WTC11 (cell line): ENCODE results near the gene STK11. TPM values are rescaled to one million over a fixed set of nuclear protein-coding genes. Genes with fewer than 3 reads are reported as not detected.

Experiments used
- ATAC-seq: fragments of 200-7000 bp; cut with Tn5 transposase; 2 replicates; pipeline ENCODE4 v1.10.0; 2021; ENCODE audit warnings: mild to moderate bottlenecking, moderate library complexity
- CTCF ChIA-PET: fragments of 300-600 bp; sonication (Branson Sonifier 250); formaldehyde crosslinking; loops from one replicate; lab custom pipeline; 2021; ENCODE audit warnings: antibody characterized with exemption; lab: Charles Lee
- POLR2A ChIA-PET: fragments of 350-600 bp; sonication (Branson Sonifier 250); formaldehyde crosslinking; loops from one replicate; lab custom pipeline; 2021; ENCODE audit warnings: antibody characterized with exemption; lab: Charles Lee
- DNase-seq: peaks from one replicate; pipeline ENCODE4 v3.0.0; 2021; ENCODE audit warnings: low spot score
- H3K27ac Mint-ChIP-seq: 2 replicates; pipeline ENCODE4 v1.8.0; 2021; ENCODE audit warnings: mixed read lengths
- H3K27me3 Mint-ChIP-seq: 2 replicates; pipeline ENCODE4 v1.8.0; 2021; ENCODE audit warnings: low read depth, mild to moderate bottlenecking, moderate library complexity, mixed read lengths
- H3K36me3 Mint-ChIP-seq: 2 replicates; pipeline ENCODE4 v1.8.0; 2021; ENCODE audit warnings: mixed read lengths
- H3K4me1 Mint-ChIP-seq: 2 replicates; pipeline ENCODE4 v1.8.0; 2022; ENCODE audit warnings: mixed read lengths
- H3K4me3 Mint-ChIP-seq: 2 replicates; pipeline ENCODE4 v1.8.0; 2021; ENCODE audit warnings: mild to moderate bottlenecking, moderate library complexity, mixed read lengths
- H3K9me3 Mint-ChIP-seq: 2 replicates; pipeline ENCODE4 v1.8.0; 2021; ENCODE audit warnings: mixed read lengths
- AFF4 ChIP-seq: sonication (generic); formaldehyde crosslinking; IDR thresholded peaks from 2 replicates; pipeline ENCODE4 v1.8.1; 2023; ENCODE audit warnings: mild to moderate bottlenecking, missing genetic modification reagents, borderline replicate concordance
- CTCF ChIP-seq: fragments of 200-600 bp; IDR thresholded peaks from 2 replicates; pipeline ENCODE4 v1.8.0; 2022; ENCODE audit warnings: antibody characterized with exemption
- EMX1 ChIP-seq: fragments of 250-450 bp; sonication (Bioruptor Pico); IDR thresholded peaks from 2 replicates; pipeline ENCODE4 v1.8.0; 2021; ENCODE audit warnings: mild to moderate bottlenecking
- FOXJ3 ChIP-seq: sonication (generic); formaldehyde crosslinking; IDR thresholded peaks from 2 replicates; pipeline ENCODE4 v1.9.0; 2021; ENCODE audit warnings: missing genetic modification reagents, mild to moderate bottlenecking, borderline replicate concordance
- GRHL2 ChIP-seq: fragments of 250-450 bp; sonication (Bioruptor Pico); IDR thresholded peaks from 2 replicates; pipeline ENCODE4 v1.8.0; 2022; ENCODE audit warnings: mild to moderate bottlenecking, moderate library complexity; ENCODE audit not compliant: insufficient replicate concordance, severe bottlenecking
- HMGXB4 ChIP-seq: sonication (generic); formaldehyde crosslinking; IDR thresholded peaks from 2 replicates; pipeline ENCODE4 v1.8.1; 2023; ENCODE audit warnings: mild to moderate bottlenecking, moderate library complexity, missing genetic modification reagents
- IRF2 ChIP-seq: sonication (generic); formaldehyde crosslinking; IDR thresholded peaks from 2 replicates; pipeline ENCODE4 v1.8.0; 2022; ENCODE audit warnings: low read depth, missing genetic modification reagents, borderline replicate concordance
- KAT7 ChIP-seq: sonication (generic); formaldehyde crosslinking; IDR thresholded peaks from 2 replicates; pipeline ENCODE4 v1.8.1; 2023; ENCODE audit warnings: missing genetic modification reagents, mild to moderate bottlenecking, borderline replicate concordance
- MYBL2 ChIP-seq: sonication (generic); formaldehyde crosslinking; IDR thresholded peaks from 2 replicates; pipeline ENCODE4 v1.8.1; 2023; ENCODE audit warnings: mild to moderate bottlenecking, moderate library complexity, missing genetic modification reagents
- NFATC4 ChIP-seq: fragments of 250-450 bp; sonication (Bioruptor Pico); IDR thresholded peaks from 2 replicates; pipeline ENCODE4 v1.9.0; 2021; ENCODE audit warnings: mild to moderate bottlenecking
- NFYB ChIP-seq: sonication (generic); formaldehyde crosslinking; conservative IDR thresholded peaks from 2 replicates; pipeline ENCODE4 v1.8.0; 2022; ENCODE audit warnings: low read depth, missing genetic modification reagents
- NR1H2 ChIP-seq: sonication (generic); formaldehyde crosslinking; IDR thresholded peaks from 2 replicates; pipeline ENCODE4 v1.9.0; 2021; ENCODE audit warnings: mild to moderate bottlenecking, moderate library complexity, missing genetic modification reagents
- NR2C2 ChIP-seq: sonication (generic); formaldehyde crosslinking; IDR thresholded peaks from 2 replicates; pipeline ENCODE4 v1.8.0; 2022; ENCODE audit warnings: mild to moderate bottlenecking, missing genetic modification reagents
- OVOL2 ChIP-seq: fragments of 250-450 bp; sonication (Bioruptor Pico); IDR thresholded peaks from 2 replicates; pipeline ENCODE4 v1.9.0; 2021; ENCODE audit warnings: mild to moderate bottlenecking, borderline replicate concordance
- PRRX2 ChIP-seq: fragments of 250-450 bp; sonication (Bioruptor Pico); IDR thresholded peaks from 2 replicates; pipeline ENCODE4 v1.8.0; 2021; ENCODE audit warnings: mild to moderate bottlenecking
- SOX15 ChIP-seq: fragments of 250-450 bp; sonication (Bioruptor Pico); IDR thresholded peaks from 2 replicates; pipeline ENCODE4 v1.9.0; 2021; ENCODE audit warnings: mild to moderate bottlenecking
- TEAD4 ChIP-seq: sonication (generic); formaldehyde crosslinking; IDR thresholded peaks from 2 replicates; pipeline ENCODE4 v1.8.0; 2022; ENCODE audit warnings: mild to moderate bottlenecking, missing genetic modification reagents
- ZBTB21 ChIP-seq: sonication (generic); formaldehyde crosslinking; IDR thresholded peaks from 2 replicates; pipeline ENCODE4 v1.8.1; 2023; ENCODE audit warnings: mild to moderate bottlenecking, missing genetic modification reagents, borderline replicate concordance
- ZMAT4 ChIP-seq: fragments of 250-450 bp; sonication (Bioruptor Pico); IDR thresholded peaks from 2 replicates; pipeline ENCODE4 v1.9.0; 2021; ENCODE audit warnings: mild to moderate bottlenecking
- ZNF121 ChIP-seq: sonication (generic); formaldehyde crosslinking; IDR thresholded peaks from 2 replicates; pipeline ENCODE4 v1.8.0; 2023; ENCODE audit warnings: missing genetic modification reagents
- ZNF138 ChIP-seq: sonication (generic); formaldehyde crosslinking; conservative IDR thresholded peaks from 2 replicates; pipeline ENCODE4 v1.8.1; 2022; ENCODE audit warnings: mild to moderate bottlenecking, moderate library complexity, missing genetic modification reagents
- ZNF396 ChIP-seq: fragments of 250-450 bp; sonication (Bioruptor Pico); IDR thresholded peaks from 2 replicates; pipeline ENCODE4 v1.8.0; 2021; ENCODE audit warnings: mild to moderate bottlenecking, moderate library complexity, borderline replicate concordance
- total RNA-seq: library from RNA; stranded (reverse); gene quantifications from 3 replicates; pipeline ENCODE4 v1.2.3, GENCODE V29; 2021

STK11 gene
- total RNA-seq, 1 experiment from 2014 or later = 112 TPM

- TF ChIP-seq HMGXB4 (CRISPR knock-in tag) = no peak
- TF ChIP-seq GRHL2 (CRISPR knock-in tag) = no peak
- no peak for TF ChIP-seq NFATC4 (CRISPR knock-in tag)
- TF ChIP-seq NR2C2 = no peak
- no peak for TF ChIP-seq PRRX2 (CRISPR knock-in tag)
- no peak for TF ChIP-seq NFYB
- TF ChIP-seq IRF2 (CRISPR knock-in tag) = no peak
- TF ChIP-seq MYBL2 (CRISPR knock-in tag) = no peak
- no peak for TF ChIP-seq SOX15
- no peak for TF ChIP-seq ZMAT4 (CRISPR knock-in tag)
Measured at GRCh38 chr19:1182068-1182467, 23.5 kb upstream of the STK11 start (continued).

GRCh38 chr19:1182727-1183126, 22.9 kb upstream of the STK11 start:
- Mint-ChIP-seq H3K4me3 (no peak overlapping the region), H3K9me3 (no peaks in the 10 kb centered on the region), H3K4me1 (peaks cover 15% of the 10 kb centered on the region), H3K36me3 (no peaks in the 10 kb centered on the region), H3K27me3 (no peaks in the 10 kb centered on the region), H3K27ac (no peak overlapping the region)
- CTCF ChIA-PET = interaction anchor here (0.6 to 1.7 kb wide), 3 partner anchors 12 to 69 kb away, joined by 4 to 6 read pairs (median 5); no protein-coding TSS in a partner anchor
- ATAC-seq (no peak), DNase-seq (no peak)
- POLR2A ChIA-PET = no interaction called here
- no peak for TF ChIP-seq ZNF121 (CRISPR knock-in tag)
- TF ChIP-seq EMX1 (CRISPR knock-in tag) = no peak
- no peak for TF ChIP-seq OVOL2 (CRISPR knock-in tag)
- no peak for TF ChIP-seq CTCF
- TF ChIP-seq TEAD4 (CRISPR knock-in tag) = no peak
- no peak for TF ChIP-seq AFF4 (CRISPR knock-in tag)
- TF ChIP-seq NR1H2 = no peak
- TF ChIP-seq NFYB = no peak
- TF ChIP-seq NR2C2 = no peak
- TF ChIP-seq FOXJ3 (CRISPR knock-in tag) = no peak
- TF ChIP-seq KAT7 (CRISPR knock-in tag) = no peak
- TF ChIP-seq ZBTB21 (CRISPR knock-in tag) = no peak
- no peak for TF ChIP-seq ZNF396 (CRISPR knock-in tag)
- no peak for TF ChIP-seq ZNF138 (CRISPR knock-in tag)
